HG03045 (cell line): ENCODE measurements around the gene MYO6.

Experiments used
- ATAC-seq: cut with Tn5 transposase; IDR thresholded peaks from one replicate; pipeline ENCODE4 v1.9.1; 2021; ENCODE audit warnings: mild to moderate bottlenecking, moderate library complexity; ENCODE audit not compliant: unreplicated experiment

The MYO6 gene

GRCh38 chr6:75937846-75938245 lies 188.8 kb downstream of the MYO6 start:
- ATAC-seq: no peak

GRCh38 chr6:75940564-75940963 lies 191.5 kb downstream of the MYO6 start:
- no peak for ATAC-seq

DNA sequence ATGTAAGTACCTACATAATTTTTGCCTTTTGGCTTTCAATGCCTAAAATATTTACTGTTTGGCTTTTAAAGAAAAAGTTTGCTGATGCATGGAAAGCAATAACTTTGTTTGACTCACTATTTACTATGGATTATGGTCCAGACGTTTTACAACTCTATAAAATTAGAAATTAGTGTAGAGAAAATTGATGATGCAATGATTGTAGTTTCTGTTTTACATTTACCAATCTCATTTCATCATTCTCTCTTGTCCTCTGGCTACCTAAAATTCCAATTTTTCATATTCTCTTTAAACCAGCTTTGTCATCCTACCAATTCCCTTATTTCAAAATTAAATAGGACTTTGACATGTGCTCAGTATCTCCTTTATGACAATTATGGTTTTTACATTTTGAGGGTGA lies 192.5 kb downstream of the MYO6 start:
- no peak for ATAC-seq

DNA sequence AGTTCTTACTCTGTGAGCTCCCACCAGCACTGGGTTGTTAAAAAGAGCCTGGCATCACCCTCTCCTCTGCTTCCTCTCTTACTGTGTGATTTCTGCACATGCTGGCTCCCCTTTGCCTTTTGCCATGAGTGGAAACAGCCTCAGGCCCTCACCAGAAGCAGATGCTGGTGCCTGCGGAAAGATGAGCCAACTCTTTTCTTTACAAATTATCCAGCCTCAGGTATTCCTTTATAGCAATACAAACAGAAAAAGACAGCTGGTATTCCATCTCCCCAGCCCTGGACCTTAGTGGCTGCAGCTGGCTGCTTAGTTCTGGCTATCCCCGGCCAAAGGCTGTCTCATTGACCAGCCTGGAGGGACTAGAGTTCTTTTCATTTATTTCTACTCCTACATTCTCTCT lies 194.3 kb downstream of the MYO6 start:
- no peak for ATAC-seq

- no peak for ATAC-seq
These were observed 197.2 kb downstream of the MYO6 start for GRCh38 chr6:75946146-75946831.

GRCh38 chr6:75947935-75948334 lies 198.9 kb downstream of the MYO6 start:
- no peak for ATAC-seq

- ATAC-seq: no peak
These were observed 203.1 kb downstream of the MYO6 start for GRCh38 chr6:75952128-75952527.

- no peak for ATAC-seq
These were observed 214.5 kb downstream of the MYO6 start for GRCh38 chr6:75963569-75963968.

DNA sequence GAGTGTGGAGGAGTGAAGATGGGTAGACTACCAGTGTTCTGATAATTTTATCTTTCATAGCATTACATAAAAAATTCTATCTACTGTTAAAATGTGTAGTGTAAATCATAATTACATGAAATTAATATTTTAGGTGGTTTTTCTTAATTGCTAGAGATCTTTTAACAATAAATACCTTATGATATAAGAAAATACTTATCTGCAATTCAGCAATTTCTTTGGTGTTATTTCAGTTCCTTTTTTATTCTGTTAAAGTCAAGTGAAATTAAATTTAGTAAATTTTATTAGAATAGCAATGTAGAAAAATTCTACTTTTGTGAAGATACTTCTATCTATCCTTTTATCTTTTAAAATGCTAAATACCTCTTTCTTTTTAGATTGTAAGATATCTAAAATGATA lies 219.1 kb downstream of the MYO6 start:
- ATAC-seq: no peak
